ENCODE data around the gene SLC29A2.

SLC29A2 gene

DNA sequence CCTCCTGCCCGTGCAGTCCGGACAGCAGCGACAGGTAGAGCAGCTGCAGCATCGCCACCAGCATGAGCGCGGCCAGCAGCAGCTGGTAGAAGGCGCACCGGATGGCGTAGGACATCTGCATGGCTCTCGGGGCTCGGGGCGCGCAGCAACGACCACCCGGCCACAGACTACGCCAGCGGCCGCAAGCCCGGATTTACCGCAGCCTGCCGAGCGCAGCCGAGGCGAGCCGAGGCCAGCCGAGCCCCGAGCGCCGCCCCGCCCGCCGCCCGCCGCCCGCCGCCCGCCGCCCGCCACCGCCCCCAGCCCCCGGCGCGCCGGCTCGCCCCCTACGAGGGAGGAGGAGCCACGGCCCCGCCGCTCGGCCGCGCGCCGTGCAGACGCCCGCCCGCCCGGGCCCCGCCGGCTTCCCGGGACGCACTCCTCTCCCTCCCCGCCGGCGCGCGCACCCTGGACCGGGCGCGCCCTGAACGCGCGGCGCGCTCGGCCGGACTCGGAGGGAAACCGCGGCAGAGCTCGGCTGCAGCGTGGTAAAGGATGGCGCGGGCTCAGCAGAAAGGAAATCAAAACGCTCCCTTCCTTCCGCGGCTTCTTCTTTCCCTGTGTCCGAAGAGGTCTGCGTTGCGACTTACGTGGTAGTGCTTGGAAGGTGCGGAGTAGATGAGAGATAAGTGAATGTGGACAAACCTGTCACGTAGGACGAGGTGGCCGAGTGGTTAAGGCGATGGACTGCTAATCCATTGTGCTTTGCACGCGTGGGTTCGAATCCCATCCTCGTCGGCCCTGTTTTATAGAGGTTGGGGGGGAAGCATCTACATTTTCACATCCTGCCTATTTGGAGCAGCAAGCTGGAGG lies 23.9 kb downstream of the SLC29A2 start, which contains the start of gene B4GAT1:
Gene B4GAT1 (minus strand): TSS at position 205 of the 852 bp plus-strand sequence. CDS start 84 bp downstream, at position 121.
- TF ChIP-seq CTCF (IDR thresholded peaks at IDR 0.05), result no peak

DNA sequence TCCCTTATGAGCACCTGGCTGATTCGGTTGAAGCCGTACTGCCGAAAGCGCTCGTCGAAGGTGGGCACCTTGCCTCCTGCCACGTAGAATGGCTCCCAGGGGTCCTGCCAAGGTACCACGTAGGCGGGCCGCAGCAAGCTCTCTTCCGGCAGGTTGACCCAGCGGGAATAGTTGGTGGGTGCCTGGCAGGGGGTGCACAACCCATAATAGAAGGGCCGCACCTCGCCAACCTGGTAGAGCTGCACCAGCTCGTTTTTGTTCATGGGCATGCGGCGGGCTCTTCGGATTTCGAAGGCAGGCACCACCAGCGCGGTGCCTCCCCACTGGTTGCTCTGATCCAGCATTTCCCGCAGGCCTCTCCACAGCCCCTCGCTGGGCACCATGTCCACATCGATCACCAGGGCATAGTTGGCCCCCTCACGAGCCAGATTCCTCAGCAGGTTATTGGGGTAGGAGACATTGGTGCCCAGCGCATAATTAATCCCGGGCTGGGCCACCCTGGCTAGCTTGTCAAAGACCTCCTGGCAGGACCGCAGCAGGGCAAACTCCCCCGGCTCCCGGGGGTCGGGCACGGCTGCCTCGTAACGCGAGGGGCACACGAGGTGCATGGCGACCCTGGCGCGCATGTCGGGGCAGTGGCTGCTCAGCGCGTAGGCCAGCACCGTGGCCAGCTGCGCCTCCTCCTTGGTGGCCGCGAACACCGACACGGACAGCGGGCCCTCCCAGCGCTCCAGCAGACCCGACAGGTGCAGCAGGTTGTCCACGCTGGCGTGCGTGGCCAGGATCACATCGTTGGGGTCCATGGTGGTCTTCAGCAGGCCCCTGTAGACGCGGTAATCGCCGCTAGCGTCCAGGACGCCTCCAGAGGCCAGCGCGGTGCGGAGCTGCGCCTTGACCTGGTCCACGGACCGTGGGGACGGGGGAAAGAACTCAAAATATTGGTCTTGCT lies 24.8 kb downstream of the SLC29A2 start:
- no peak for TF ChIP-seq CTCF (IDR thresholded peaks at IDR 0.05)

- no peak for TF ChIP-seq CTCF (IDR thresholded peaks at IDR 0.05)
These were observed 26.3 kb downstream of the SLC29A2 start for GRCh38 chr11:66345316-66345649.

GRCh38 chr11:66344550-66345315 lies 26.8 kb downstream of the SLC29A2 start, which contains the start of gene BRMS1:
Gene BRMS1 (minus strand): TSS chr11:66345104. CDS start chr11:66342234, 2,870 bp downstream.
- no peak for TF ChIP-seq CTCF (IDR thresholded peaks at IDR 0.05)

GRCh38 chr11:66343176-66343575 lies 28.4 kb downstream of the SLC29A2 start:
- no peak for TF ChIP-seq CTCF (IDR thresholded peaks at IDR 0.05)

- TF ChIP-seq CTCF (IDR thresholded peaks at IDR 0.05), result no peak
These were observed 29.9 kb downstream of the SLC29A2 start for GRCh38 chr11:66341502-66342126.

All from LNCAP (cell line).